ENCODE data around the gene TSSC4.

TSSC4 gene

GRCh38 chr11:2423157-2424025 lies 22.8 kb downstream of the TSSC4 start:
- no peak overlapping the region for H3K4me3 Mint-ChIP-seq
- H3K36me3 Mint-ChIP-seq (ENCODE audit: low read depth) = no peaks in the 10 kb centered on the region
- H3K9me3 Mint-ChIP-seq = no peaks in the 10 kb centered on the region
- H3K27me3 Mint-ChIP-seq (ENCODE audit: low read depth) = no peaks in the 10 kb centered on the region
- no peak overlapping the region for H3K27ac Mint-ChIP-seq
- TF ChIP-seq CTCF (IDR thresholded peaks at IDR 0.05; ENCODE audit: unreplicated experiment in 3 of 3) = no peak
- H3K4me1 Mint-ChIP-seq = no peaks in the 10 kb centered on the region

GRCh38 chr11:2424811-2425495 lies 24.4 kb downstream of the TSSC4 start:
- Mint-ChIP-seq H3K9me3 (no peaks in the 10 kb centered on the region), H3K4me3 (no peak overlapping the region), H3K36me3 (ENCODE audit: low read depth) (no peaks in the 10 kb centered on the region), H3K27ac (no peak overlapping the region), H3K27me3 (ENCODE audit: low read depth) (no peaks in the 10 kb centered on the region), H3K4me1 (no peaks in the 10 kb centered on the region)
- no peak for TF ChIP-seq CTCF (IDR thresholded peaks at IDR 0.05; ENCODE audit: unreplicated experiment in 3 of 3)

- no peaks in the 10 kb centered on the region for H3K27me3 Mint-ChIP-seq (ENCODE audit: low read depth)
- TF ChIP-seq CTCF (IDR thresholded peaks at IDR 0.05; ENCODE audit: unreplicated experiment in 3 of 3) = no peak
- no peaks in the 10 kb centered on the region for H3K36me3 Mint-ChIP-seq (ENCODE audit: low read depth)
- H3K4me1 Mint-ChIP-seq = no peaks in the 10 kb centered on the region
- H3K4me3 Mint-ChIP-seq = no peak overlapping the region
- no peaks in the 10 kb centered on the region for H3K9me3 Mint-ChIP-seq
- no peak overlapping the region for H3K27ac Mint-ChIP-seq
These were observed 25.0 kb downstream of the TSSC4 start for GRCh38 chr11:2425506-2425905.

GRCh38 chr11:2426221-2426620 lies 25.7 kb downstream of the TSSC4 start:
- Mint-ChIP-seq H3K27ac (no peak overlapping the region), H3K36me3 (ENCODE audit: low read depth) (no peaks in the 10 kb centered on the region), H3K27me3 (ENCODE audit: low read depth) (no peaks in the 10 kb centered on the region), H3K4me1 (no peaks in the 10 kb centered on the region), H3K4me3 (no peak overlapping the region), H3K9me3 (no peaks in the 10 kb centered on the region)
- TF ChIP-seq CTCF (IDR thresholded peaks at IDR 0.05; ENCODE audit: unreplicated experiment in 3 of 3) = no peak

- Mint-ChIP-seq H3K27me3 (ENCODE audit: low read depth) (no peaks in the 10 kb centered on the region), H3K4me3 (no peak overlapping the region), H3K4me1 (no peaks in the 10 kb centered on the region), H3K9me3 (no peaks in the 10 kb centered on the region), H3K36me3 (ENCODE audit: low read depth) (no peaks in the 10 kb centered on the region), H3K27ac (no peak overlapping the region)
- TF ChIP-seq CTCF (IDR thresholded peaks at IDR 0.05; ENCODE audit: unreplicated experiment in 3 of 3) = no peak
These were observed 26.4 kb downstream of the TSSC4 start for GRCh38 chr11:2426826-2427521.
